Vagina (tissue), 2 donors: ENCODE results near the gene LTA4H. TPM values are rescaled to one million over a fixed set of nuclear protein-coding genes. Genes with fewer than 3 reads are reported as not detected.

Source experiments
- DNase-seq, 2 donors: peaks; one replicate each; pipeline ENCODE4 v3.0.0-alpha.2; 2017; ENCODE audit errors: extremely low spot score in 2 of 2
- H3K27ac ChIP-seq: fragments of 200-600 bp; sonication (generic); one replicate; pipeline ENCODE4 v1.5.1; 2019
- H3K27me3 ChIP-seq: fragments of 200-600 bp; sonication (generic); one replicate; pipeline ENCODE4 v1.5.1; 2019
- H3K36me3 ChIP-seq, 2 donors: fragments of 200-600 bp; sonication (generic); one replicate each; pipeline ENCODE4 v1.5.1; 2017 to 2019
- H3K4me1 ChIP-seq: fragments of 200-600 bp; sonication (generic); one replicate; pipeline ENCODE4 v1.5.1; 2019
- H3K4me3 ChIP-seq, 2 donors: fragments of 200-600 bp; sonication (generic); 1 replicate in 1 of 2; 2 replicates in 1 of 2; pipeline ENCODE4 v1.5.1; 2016 to 2019
- H3K9me3 ChIP-seq: fragments of 200-600 bp; sonication (generic); one replicate; pipeline ENCODE4 v1.5.1; 2019
- POLR2A ChIP-seq, 2 donors: fragments of 450-650 bp; IDR thresholded peaks; one replicate each; pipeline ENCODE4 v1.6.1; 2017; ENCODE audit warnings: antibody characterized with exemption in 2 of 2, mild to moderate bottlenecking in 2 of 2, moderate library complexity in 2 of 2
- POLR2AphosphoS5 ChIP-seq, 2 donors: sonication (generic); formaldehyde crosslinking; IDR thresholded peaks; one replicate each; pipeline ENCODE4 v1.9.0; 2017; ENCODE audit warnings: antibody characterized with exemption in 2 of 2, mild to moderate bottlenecking in 2 of 2, low read depth in 1 of 2; ENCODE audit not compliant: insufficient read depth in 1 of 2
- intact Hi-C: fragments of 100-400 bp; cut with DNase I; formaldehyde crosslinking; loops from one replicate; pipeline ENCODE4 v1.15.1; 2023
- total RNA-seq: library from RNA; depleted of rRNA; stranded (reverse); fragments of >200 nt; gene quantifications from one replicate; pipeline ENCODE4 v1.2.3, GENCODE V29; 2016
- TF ChIP-seq, protein P1 (sequence below), 3 experiments: fragments of 450-650 bp in 2 of 3; fragments of 200-600 bp in 1 of 3; sonication (generic) in 1 of 3; IDR thresholded peaks; one replicate each; pipeline ENCODE4 v1.5.1; 2017 to 2019; ENCODE audit warnings: antibody characterized with exemption in 3 of 3, mild to moderate bottlenecking in 2 of 3, moderate library complexity in 2 of 3

LTA4H gene
- total RNA-seq, 1 donor from 2014 or later, result 71.5 TPM

DNA sequence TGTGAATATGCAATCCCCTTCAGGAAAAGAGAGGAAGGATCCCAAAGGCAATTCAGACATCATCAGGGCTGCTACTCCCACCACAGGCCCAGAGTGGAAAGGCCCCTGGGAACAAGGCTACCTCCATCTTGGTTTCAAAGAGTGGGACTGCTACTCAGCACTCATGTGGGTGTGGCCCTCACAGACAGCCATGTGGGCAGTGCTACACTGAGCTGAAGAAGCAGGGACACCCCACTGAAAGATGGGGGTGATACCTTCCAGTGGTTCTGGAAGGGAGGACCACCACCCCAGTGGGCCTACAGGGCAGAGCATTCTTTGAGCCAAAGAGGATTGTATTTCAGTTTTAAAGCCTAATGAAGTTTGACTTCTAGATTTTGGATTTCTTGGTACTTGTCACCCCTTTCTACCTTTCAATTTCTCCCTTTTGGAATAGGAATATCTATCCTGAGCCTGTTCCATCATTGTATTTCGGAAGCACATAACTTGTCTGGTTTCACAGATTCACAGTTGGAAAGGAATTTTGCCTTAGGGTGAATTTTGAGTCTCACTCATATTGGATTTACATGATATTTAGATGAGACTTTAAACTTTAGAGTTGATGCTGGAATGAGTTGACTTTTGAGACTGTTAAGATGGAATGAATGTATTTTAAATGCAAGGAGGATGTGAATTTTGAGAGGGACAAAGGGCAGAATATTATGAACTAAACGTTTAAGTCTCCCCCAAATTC, 16.5 kb upstream of the LTA4H start:
- Histone ChIP-seq H3K4me3 (no peak overlapping the region), H3K36me3 (no peaks in the 10 kb centered on the region), H3K4me1 (no peaks in the 10 kb centered on the region), H3K9me3 (no peaks in the 10 kb centered on the region), H3K27ac (no peak overlapping the region), H3K27me3 (no peaks in the 10 kb centered on the region)
- no peak for DNase-seq
- intact Hi-C loops, result no loop called here
- no peak for TF ChIP-seq POLR2AphosphoS5 (IDR thresholded peaks at IDR 0.05; ENCODE audit: insufficient read depth in 1 of 2, low read depth in 1 of 2)

DNA sequence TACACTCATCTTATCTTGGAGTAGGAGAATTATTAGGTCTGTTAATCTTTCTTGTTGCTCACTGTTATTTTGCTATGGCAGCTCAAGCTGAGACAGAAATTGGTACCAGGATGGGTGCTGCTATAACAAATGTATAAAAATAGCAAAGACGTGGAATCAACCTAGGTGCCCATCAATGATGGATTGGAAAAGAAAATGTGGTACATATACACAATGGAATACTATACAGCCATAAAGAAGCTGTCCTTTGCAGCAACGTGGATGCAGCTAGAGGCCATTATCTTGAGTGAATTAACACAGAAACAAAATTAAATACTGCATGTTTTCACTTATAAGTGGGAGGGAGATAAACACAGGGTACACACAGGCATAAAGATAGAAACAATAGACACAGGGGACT, 14.8 kb upstream of the LTA4H start:
- intact Hi-C loops, result no loop called here

DNA sequence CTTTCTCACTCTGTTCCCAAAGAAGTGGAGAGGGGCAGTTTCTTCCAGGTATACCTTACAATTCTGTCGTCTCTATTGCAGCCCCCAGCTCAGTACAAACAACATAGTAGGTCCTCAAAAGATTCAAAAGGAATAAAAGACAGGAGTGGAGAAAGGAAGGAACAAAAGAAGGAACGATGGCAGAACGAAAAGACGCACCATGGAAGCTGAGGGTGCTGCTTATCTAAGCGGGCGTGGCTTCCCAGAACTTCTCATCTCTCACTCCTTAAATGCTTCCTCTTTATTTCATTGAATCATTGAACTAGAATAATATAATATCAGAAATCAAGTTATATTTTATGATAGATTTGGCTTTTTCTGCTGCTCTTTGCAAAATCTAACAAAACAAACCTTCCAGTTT, 13.7 kb upstream of the LTA4H start:
- Histone ChIP-seq H3K4me1 (no peaks in the 10 kb centered on the region), H3K36me3 (no peaks in the 10 kb centered on the region), H3K9me3 (no peaks in the 10 kb centered on the region), H3K4me3 (no peak overlapping the region), H3K27me3 (no peaks in the 10 kb centered on the region), H3K27ac (no peak overlapping the region)
- intact Hi-C loops, result no loop called here
- TF ChIP-seq POLR2AphosphoS5 (IDR thresholded peaks at IDR 0.05; ENCODE audit: insufficient read depth in 1 of 2, low read depth in 1 of 2), result no peak
- TF ChIP-seq POLR2A (IDR thresholded peaks at IDR 0.05), result no peak
- TF ChIP-seq, protein P1, sequence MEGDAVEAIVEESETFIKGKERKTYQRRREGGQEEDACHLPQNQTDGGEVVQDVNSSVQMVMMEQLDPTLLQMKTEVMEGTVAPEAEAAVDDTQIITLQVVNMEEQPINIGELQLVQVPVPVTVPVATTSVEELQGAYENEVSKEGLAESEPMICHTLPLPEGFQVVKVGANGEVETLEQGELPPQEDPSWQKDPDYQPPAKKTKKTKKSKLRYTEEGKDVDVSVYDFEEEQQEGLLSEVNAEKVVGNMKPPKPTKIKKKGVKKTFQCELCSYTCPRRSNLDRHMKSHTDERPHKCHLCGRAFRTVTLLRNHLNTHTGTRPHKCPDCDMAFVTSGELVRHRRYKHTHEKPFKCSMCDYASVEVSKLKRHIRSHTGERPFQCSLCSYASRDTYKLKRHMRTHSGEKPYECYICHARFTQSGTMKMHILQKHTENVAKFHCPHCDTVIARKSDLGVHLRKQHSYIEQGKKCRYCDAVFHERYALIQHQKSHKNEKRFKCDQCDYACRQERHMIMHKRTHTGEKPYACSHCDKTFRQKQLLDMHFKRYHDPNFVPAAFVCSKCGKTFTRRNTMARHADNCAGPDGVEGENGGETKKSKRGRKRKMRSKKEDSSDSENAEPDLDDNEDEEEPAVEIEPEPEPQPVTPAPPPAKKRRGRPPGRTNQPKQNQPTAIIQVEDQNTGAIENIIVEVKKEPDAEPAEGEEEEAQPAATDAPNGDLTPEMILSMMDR (IDR thresholded peaks at IDR 0.05), result no peak
- no peak for DNase-seq

More for the DNA sequence above, 14.8 kb upstream of the LTA4H start:
- Histone ChIP-seq H3K4me1 (no peaks in the 10 kb centered on the region), H3K36me3 (no peaks in the 10 kb centered on the region), H3K9me3 (no peaks in the 10 kb centered on the region), H3K27me3 (no peaks in the 10 kb centered on the region), H3K27ac (no peak overlapping the region), H3K4me3 (no peak overlapping the region)
- DNase-seq, result no peak
- TF ChIP-seq, protein P1 (IDR thresholded peaks at IDR 0.05), result no peak
- TF ChIP-seq POLR2AphosphoS5 (IDR thresholded peaks at IDR 0.05; ENCODE audit: insufficient read depth in 1 of 2, low read depth in 1 of 2), result no peak
- no peak for TF ChIP-seq POLR2A (IDR thresholded peaks at IDR 0.05)

DNA sequence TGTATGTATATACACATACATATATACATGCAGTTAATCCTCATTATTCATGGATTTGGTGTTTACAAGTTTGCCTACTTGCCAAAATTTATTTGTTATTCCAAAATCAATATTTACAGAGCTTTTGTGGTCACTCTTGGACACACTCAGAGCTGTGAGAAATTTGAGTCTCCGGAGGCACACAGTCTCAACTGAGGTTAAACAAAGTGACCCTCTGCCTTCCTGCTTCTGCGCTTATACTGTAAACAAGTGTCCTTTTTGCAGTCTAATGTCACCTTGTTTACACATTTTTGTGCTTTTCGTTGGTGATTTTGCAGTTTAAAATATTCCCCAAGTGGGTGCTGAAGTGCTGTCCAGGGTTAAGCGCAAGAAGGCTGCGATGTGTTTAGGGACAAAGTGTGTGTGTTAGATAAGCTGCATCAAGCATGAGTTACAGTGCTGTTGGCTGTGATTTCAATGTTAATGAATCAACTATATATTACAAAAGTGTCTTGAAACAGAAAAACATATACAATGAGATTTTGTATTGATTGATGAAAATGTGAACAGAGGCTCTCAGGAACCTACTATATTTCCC, 13.1 kb upstream of the LTA4H start:
- Histone ChIP-seq H3K4me1 (no peaks in the 10 kb centered on the region), H3K27ac (no peak overlapping the region)
- TF ChIP-seq POLR2A (IDR thresholded peaks at IDR 0.05) (no peak), POLR2AphosphoS5 (IDR thresholded peaks at IDR 0.05; ENCODE audit: insufficient read depth in 1 of 2, low read depth in 1 of 2) (no peak)
- TF ChIP-seq, protein P1 (IDR thresholded peaks at IDR 0.05), result no peak

DNA sequence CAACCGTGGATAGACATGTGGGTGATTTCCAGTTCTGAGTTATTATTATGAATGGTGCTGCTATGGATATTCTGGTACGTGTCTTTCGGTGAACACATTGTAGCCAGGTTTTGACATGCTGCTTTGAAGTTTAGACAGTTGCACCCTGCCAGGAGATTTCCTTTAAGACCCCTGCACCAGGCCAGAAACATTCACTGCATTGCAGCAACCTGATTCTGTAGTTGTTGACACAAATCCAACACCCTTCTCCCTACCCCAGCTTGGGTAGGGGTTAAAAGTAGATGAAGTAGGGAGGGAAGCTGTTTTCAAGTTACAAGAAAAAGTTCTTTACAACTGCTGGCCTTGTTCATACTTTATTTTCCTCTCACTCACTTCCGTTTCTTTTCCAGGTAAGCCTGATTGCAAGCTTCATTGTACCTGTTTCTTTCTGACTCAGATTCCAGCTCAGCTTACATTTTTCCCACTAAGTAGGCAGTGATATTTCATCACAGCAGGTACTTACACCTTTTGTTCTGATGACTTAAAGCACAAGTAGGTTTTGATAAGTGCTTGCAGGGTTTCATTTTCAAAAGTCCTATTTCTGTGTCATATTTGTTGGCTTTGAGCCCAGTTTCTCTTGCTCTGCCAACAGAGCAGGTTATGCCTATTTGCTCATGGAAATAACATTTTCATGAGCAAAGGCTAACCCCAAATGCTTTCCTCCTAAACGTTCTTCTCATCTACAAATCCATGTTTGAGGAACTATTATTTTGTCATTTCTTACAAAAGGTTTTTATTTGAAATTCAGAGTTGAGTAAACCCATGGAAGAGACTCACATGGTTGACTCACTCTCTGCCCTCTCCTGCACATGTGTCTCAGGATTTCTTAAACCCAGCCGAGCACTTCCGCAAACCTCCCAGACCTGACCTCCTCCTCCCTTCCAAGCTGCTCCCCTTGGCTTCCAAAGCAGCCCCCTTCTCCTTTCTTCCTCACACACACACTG, 12.1 kb upstream of the LTA4H start:
- no peak for TF ChIP-seq POLR2A (IDR thresholded peaks at IDR 0.05)
- TF ChIP-seq, protein P1 (IDR thresholded peaks at IDR 0.05), result no peak
- TF ChIP-seq POLR2AphosphoS5 (IDR thresholded peaks at IDR 0.05; ENCODE audit: insufficient read depth in 1 of 2, low read depth in 1 of 2), result no peak
- Histone ChIP-seq H3K4me3 (no peak overlapping the region), H3K4me1 (no peaks in the 10 kb centered on the region), H3K36me3 (no peaks in the 10 kb centered on the region), H3K27ac (no peak overlapping the region), H3K27me3 (no peaks in the 10 kb centered on the region), H3K9me3 (no peaks in the 10 kb centered on the region)
- intact Hi-C loops, result no loop called here
- DNase-seq, result no peak

More for the DNA sequence above, 13.1 kb upstream of the LTA4H start:
- no peak overlapping the region for H3K4me3 ChIP-seq
- intact Hi-C loops, result no loop called here
- no peaks in the 10 kb centered on the region for H3K36me3 ChIP-seq
- H3K9me3 ChIP-seq, result no peaks in the 10 kb centered on the region
- no peak for DNase-seq
- H3K27me3 ChIP-seq, result no peaks in the 10 kb centered on the region
